Right lobe of liver (tissue), 4 donors: ENCODE measurements around the gene DCAF5.

Source experiments
- CTCF ChIP-seq, 4 donors: fragments of 200-600 bp in 3 of 4; fragments of 450-650 bp in 1 of 4; IDR thresholded peaks; one replicate each; pipeline versions ENCODE4 v1.5.1 to v1.8.0; 2016 to 2022; ENCODE audit warnings: antibody characterized with exemption in 4 of 4, mild to moderate bottlenecking in 2 of 4
- POLR2A ChIP-seq: fragments of 450-650 bp; IDR thresholded peaks from one replicate; pipeline ENCODE4 v1.6.1; 2017; ENCODE audit warnings: antibody characterized with exemption, mild to moderate bottlenecking
- donor health status: DM: no; HTN: no; CAD: no.
- donor health status: DM: no; HTN: no; CAD: no.
- donor health status: DM: no; HTN: yes; CAD: no.

- TF ChIP-seq CTCF (IDR thresholded peaks at IDR 0.05) (no peak), POLR2A (no peak)
Observed at GRCh38 chr14:69036757-69037506, 116.0 kb downstream of the DCAF5 start.
